HepG2 (cell line): ENCODE measurements around the gene SUSD3. TPM values are rescaled to one million over a fixed set of nuclear protein-coding genes. Genes with fewer than 3 reads are reported as not detected.

Experiments used
- ADNP ChIP-seq: sonication (generic); formaldehyde crosslinking; IDR thresholded peaks from 2 replicates; pipeline ENCODE4 v1.4.0; 2020; ENCODE audit warnings: missing genetic modification reagents
- HINFP ChIP-seq: sonication (generic); formaldehyde crosslinking; IDR thresholded peaks from 2 replicates; pipeline ENCODE4 v1.4.0; 2020; ENCODE audit warnings: low read depth, mild to moderate bottlenecking, missing genetic modification reagents
- NR2F6 ChIP-seq, 2 experiments: IDR thresholded peaks; 2 replicates each; pipeline ENCODE4 v1.6.1; 2016; ENCODE audit warnings: antibody characterized with exemption in 1 of 2, mild to moderate bottlenecking in 1 of 2
- PBX2 ChIP-seq: IDR thresholded peaks from 2 replicates; pipeline ENCODE4 v1.6.1; 2016; ENCODE audit warnings: control low read depth
- RXRB ChIP-seq: IDR thresholded peaks from 2 replicates; pipeline ENCODE4 v1.6.1; 2016; ENCODE audit warnings: borderline replicate concordance, missing genetic modification reagents, missing compliant biosample characterization
- SCMH1 ChIP-seq: sonication (generic); formaldehyde crosslinking; IDR thresholded peaks from 2 replicates; pipeline ENCODE4 v1.9.0; 2021; ENCODE audit warnings: missing genetic modification reagents, mild to moderate bottlenecking, borderline replicate concordance
- TIGD3 ChIP-seq: sonication (generic); formaldehyde crosslinking; IDR thresholded peaks from 2 replicates; pipeline ENCODE4 v1.5.1; 2020; ENCODE audit warnings: mild to moderate bottlenecking, missing genetic modification reagents, borderline replicate concordance
- YY1 ChIP-seq: IDR thresholded peaks from 2 replicates; pipeline ENCODE4 v1.6.1; 2011; ENCODE audit warnings: low read length, low read depth, moderate library complexity, mild to moderate bottlenecking; ENCODE audit not compliant: insufficient read depth, insufficient replicate concordance
- ZFP91 ChIP-seq: sonication (generic); formaldehyde crosslinking; IDR thresholded peaks from 2 replicates; pipeline ENCODE4 v1.9.0; 2022; ENCODE audit warnings: missing genetic modification reagents, mild to moderate bottlenecking, borderline replicate concordance
- ZMYM3 ChIP-seq: sonication (generic); formaldehyde crosslinking; IDR thresholded peaks from 2 replicates; pipeline ENCODE4 v1.5.1; 2020; ENCODE audit warnings: mild to moderate bottlenecking, missing genetic modification reagents
- ZNF317 ChIP-seq: sonication (generic); formaldehyde crosslinking; IDR thresholded peaks from 2 replicates; pipeline ENCODE4 v1.5.0; 2020; ENCODE audit warnings: mild to moderate bottlenecking, missing genetic modification reagents
- ZNF382 ChIP-seq: sonication (generic); formaldehyde crosslinking; IDR thresholded peaks from 2 replicates; pipeline ENCODE4 v1.5.0; 2020; ENCODE audit warnings: missing genetic modification reagents, mild to moderate bottlenecking, borderline replicate concordance
- ZNF609 ChIP-seq: sonication (generic); formaldehyde crosslinking; IDR thresholded peaks from 2 replicates; pipeline ENCODE4 v1.4.0; 2020; ENCODE audit warnings: mild to moderate bottlenecking, missing genetic modification reagents, borderline replicate concordance
- ZNF839 ChIP-seq: sonication (generic); formaldehyde crosslinking; IDR thresholded peaks from 2 replicates; pipeline ENCODE4 v1.4.0; 2020; ENCODE audit warnings: missing genetic modification reagents, mild to moderate bottlenecking, borderline replicate concordance
- ZSCAN21 ChIP-seq: sonication (generic); formaldehyde crosslinking; IDR thresholded peaks from 2 replicates; pipeline ENCODE4 v1.8.0; 2022; ENCODE audit warnings: mild to moderate bottlenecking, missing genetic modification reagents, moderate library complexity, borderline replicate concordance
- polyA plus RNA-seq, 8 experiments: library from polyadenylated mRNA; depleted of rRNA in 3 of 8; stranded (reverse) in 7 of 8; unstranded in 1 of 8; fragments of >200 nt; fragmentation: Illumina TruSeq in 4 of 8; extraction: Trizol in 4 of 8; gene quantifications; 2 replicates each; pipeline versions ENCODE4 v1.2.1 to v1.2.3, GENCODE V29; 2011 to 2016; ENCODE audit warnings: low read depth in 4 of 8, missing spikeins in 1 of 8, mixed read lengths in 1 of 8; ENCODE audit not compliant: insufficient read depth in 1 of 8
- total RNA-seq, 5 experiments: library from RNA; depleted of rRNA; stranded (reverse); fragments of >200 nt; fragmentation: Illumina TruSeq; extraction: Trizol; gene quantifications; 2 replicates each; pipeline ENCODE4 v1.2.3, GENCODE V29; 2016; ENCODE audit warnings: low read depth in 1 of 5

The SUSD3 gene
- total and polyA plus RNA-seq, 2 of the 13 experiments (the other 11 are each of a cell fraction or from before 2014, with no cell fraction given), result 7.0 to 9.1 TPM

- TF ChIP-seq ZNF609 (CRISPR knock-in tag), result no peak
- TF ChIP-seq HINFP (CRISPR knock-in tag), result 0 out of 2 replicates have a peak, but pooled peaks have one; percentile 67
- TF ChIP-seq ZFP91, result no peak
- TF ChIP-seq TIGD3 (CRISPR knock-in tag), result no peak
- no peak for TF ChIP-seq ZNF317 (CRISPR knock-in tag)
- 0 out of 2 replicates have a peak, but pooled peaks have one; percentile 23 for TF ChIP-seq ZNF839 (CRISPR knock-in tag)
- peak; percentile 75 for TF ChIP-seq ADNP (CRISPR knock-in tag)
- TF ChIP-seq ZSCAN21, result no peak
- no peak for TF ChIP-seq SCMH1
- peak; percentile 54 for TF ChIP-seq ZMYM3 (CRISPR knock-in tag)
- TF ChIP-seq ZNF382 (CRISPR knock-in tag), result no peak
- no peak for TF ChIP-seq NR2F6 (IDR thresholded peaks at IDR 0.05)
- TF ChIP-seq NR2F6 (CRISPR knock-in tag; IDR thresholded peaks at IDR 0.05), result no peak
- 0 out of 2 replicates have a peak, but pooled peaks have one; percentile 16 for TF ChIP-seq RXRB (CRISPR knock-in tag)
- no peak for TF ChIP-seq PBX2 (CRISPR knock-in tag)
- TF ChIP-seq YY1, result no peak
Observed at GRCh38 chr9:93058355-93059010, at the start of gene SUSD3 (continued).
